HPDE6-E6E7 (cell line): Measurements from ENCODE around the gene ZNF862.

Experiments used
- DNase-seq: peaks from one replicate; pipeline ENCODE4 v3.0.0; 2011; ENCODE audit warnings: missing footprints; ENCODE audit errors: extremely low spot score

ZNF862 gene

GRCh38 chr7:149811221-149811620, 27.0 kb upstream of the ZNF862 start:
- DNase-seq, result no peak

- DNase-seq, result no peak
Observed at GRCh38 chr7:149811831-149812490, 26.2 kb upstream of the ZNF862 start.

- DNase-seq, result no peak
Observed at GRCh38 chr7:149813254-149814035, 24.7 kb upstream of the ZNF862 start.

- no peak for DNase-seq
Observed at GRCh38 chr7:149814494-149814893, 23.7 kb upstream of the ZNF862 start.

GRCh38 chr7:149815121-149815520, 23.1 kb upstream of the ZNF862 start:
- DNase-seq, result no peak

- DNase-seq, result no peak
Observed at GRCh38 chr7:149815661-149816266, 22.4 kb upstream of the ZNF862 start.

GRCh38 chr7:149816267-149816751, 21.9 kb upstream of the ZNF862 start:
- no peak for DNase-seq

- DNase-seq, result no peak
Observed at GRCh38 chr7:149816794-149817193, 21.4 kb upstream of the ZNF862 start.

GRCh38 chr7:149817301-149817771, 20.8 kb upstream of the ZNF862 start:
- DNase-seq, result no peak

- no peak for DNase-seq
Observed at GRCh38 chr7:149817836-149818535, 20.2 kb upstream of the ZNF862 start.

GRCh38 chr7:149818536-149818840, 19.7 kb upstream of the ZNF862 start:
- DNase-seq, result no peak

GRCh38 chr7:149819141-149819960, 18.8 kb upstream of the ZNF862 start:
- no peak for DNase-seq

GRCh38 chr7:149819961-149820340, 18.2 kb upstream of the ZNF862 start:
- DNase-seq, result no peak

GRCh38 chr7:149820622-149821190, 17.5 kb upstream of the ZNF862 start:
- DNase-seq, result no peak

GRCh38 chr7:149821191-149822148, 16.7 kb upstream of the ZNF862 start:
- no peak for DNase-seq

- DNase-seq, result no peak
Observed at GRCh38 chr7:149822353-149822943, 15.7 kb upstream of the ZNF862 start.

GRCh38 chr7:149823191-149823630, 15.0 kb upstream of the ZNF862 start:
- no peak for DNase-seq

GRCh38 chr7:149823631-149824199, 14.5 kb upstream of the ZNF862 start:
- no peak for DNase-seq

GRCh38 chr7:149824301-149824741, 13.9 kb upstream of the ZNF862 start:
- no peak for DNase-seq
